ENCODE measurements around the gene GABBR1.
"Not testable (repeated sequence)": the region's sequence is repeated elsewhere in the genome, so short reads cannot be mapped to it uniquely, and the experiment has no call there.

The GABBR1 gene

DNA sequence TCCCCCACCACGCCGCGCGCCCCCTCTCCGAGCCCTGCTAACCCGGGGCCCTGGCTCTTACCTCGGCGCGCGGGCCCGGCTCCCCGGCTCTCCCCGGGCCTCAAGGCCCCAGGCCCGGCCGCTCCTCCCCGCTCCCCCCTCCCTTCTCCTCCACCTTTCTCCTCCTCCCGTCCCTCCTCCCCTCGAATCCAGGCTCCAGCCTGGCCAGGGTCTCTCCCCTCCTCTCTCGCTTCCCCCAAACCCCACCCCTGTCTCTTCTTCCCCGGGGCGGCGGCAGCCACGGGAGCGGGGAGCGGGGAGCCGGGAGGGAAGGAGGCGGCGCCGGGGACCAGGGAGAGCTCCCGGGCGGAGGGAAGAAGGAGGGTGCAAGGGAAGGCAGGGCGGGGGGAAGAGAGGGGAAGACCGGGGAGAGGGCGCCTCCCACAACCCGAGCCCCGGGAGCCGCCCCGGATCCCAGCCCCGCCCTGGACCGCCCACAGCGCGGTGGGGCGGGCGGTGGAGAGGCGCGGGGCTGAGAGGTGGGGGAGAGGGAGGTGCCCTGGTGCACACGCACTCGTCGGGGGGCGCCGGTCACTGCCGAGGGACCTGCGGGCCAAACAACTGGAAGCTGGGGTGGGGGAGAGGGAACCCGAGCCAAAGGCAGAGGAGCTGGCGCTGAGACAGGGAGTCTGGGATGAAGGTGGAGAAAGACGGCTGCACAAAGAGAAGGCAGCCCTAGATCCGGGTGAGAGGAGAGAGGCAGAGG is at the start of gene GABBR1:
Gene GABBR1, minus strand, starts transcription at position 395 of the 745 bp plus-strand sequence. CDS start 798 bp downstream, outside the sequence.
- DNase-seq = peak; percentile 84

DNA sequence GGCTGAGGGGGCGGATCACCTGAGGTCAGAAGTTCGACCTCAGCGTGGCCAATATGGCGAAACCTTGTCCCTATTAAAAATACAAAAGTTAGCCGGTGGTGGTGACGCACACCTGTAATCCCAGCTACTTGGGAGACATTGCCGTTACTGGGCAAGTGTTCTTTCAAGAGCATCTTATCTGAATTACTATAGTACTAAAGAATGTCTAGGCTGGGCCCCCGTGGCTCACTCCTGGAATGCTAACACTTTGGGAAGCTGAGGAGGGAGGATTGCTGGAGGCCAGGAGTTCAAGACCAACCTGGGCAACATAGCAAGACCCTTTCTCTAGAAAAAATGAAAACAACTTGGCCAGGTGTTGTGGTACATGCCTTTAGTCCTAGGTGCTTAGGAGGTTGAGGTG is 48.8 kb upstream of the GABBR1 start:
- no peak for DNase-seq

DNA sequence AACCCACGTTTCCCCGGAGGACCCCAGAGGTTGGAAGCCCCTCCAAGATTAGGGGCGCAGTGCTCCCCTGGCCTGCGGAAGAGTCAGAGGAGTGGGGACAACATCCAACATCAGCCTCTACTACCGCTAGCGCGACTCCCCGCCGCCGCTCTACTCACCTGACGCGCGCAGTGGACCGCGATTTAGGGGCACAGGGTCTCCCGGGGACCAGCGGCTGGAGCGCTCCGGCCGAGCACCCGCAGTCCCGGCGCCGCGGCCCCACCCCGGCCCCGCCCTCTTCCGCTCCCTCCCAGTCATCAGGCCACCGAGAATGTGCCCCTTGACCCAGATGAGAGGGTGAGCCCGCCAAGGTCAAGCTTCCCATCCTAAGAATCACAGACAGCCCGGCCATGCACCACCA is 47.9 kb upstream of the GABBR1 start, which contains the start of gene ZFP57:
Gene ZFP57, minus strand, starts transcription at position 249 of the 400 bp plus-strand sequence. CDS start 4,149 bp downstream, outside the sequence.
- no peak for DNase-seq

DNA sequence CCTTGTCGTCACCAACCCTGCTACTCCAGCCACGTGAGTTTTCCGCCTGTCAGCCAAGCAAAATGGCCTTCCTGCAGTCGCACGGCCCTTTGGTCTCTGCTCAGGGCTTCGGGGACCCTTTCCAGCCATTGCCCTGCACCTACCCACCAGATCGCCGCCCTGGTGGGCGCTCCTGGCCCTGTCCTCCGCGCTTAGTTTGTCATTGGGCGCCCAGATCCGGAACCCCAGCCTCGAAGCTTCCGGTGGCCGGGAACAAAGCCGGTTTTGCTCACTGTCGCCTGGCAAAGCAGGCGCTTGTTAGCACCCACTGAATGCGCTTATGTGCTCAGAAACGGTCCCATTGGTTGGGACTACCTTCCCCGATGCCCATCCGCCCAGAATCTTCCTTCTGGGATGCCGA is 47.4 kb upstream of the GABBR1 start:
- no peak for DNase-seq

DNA sequence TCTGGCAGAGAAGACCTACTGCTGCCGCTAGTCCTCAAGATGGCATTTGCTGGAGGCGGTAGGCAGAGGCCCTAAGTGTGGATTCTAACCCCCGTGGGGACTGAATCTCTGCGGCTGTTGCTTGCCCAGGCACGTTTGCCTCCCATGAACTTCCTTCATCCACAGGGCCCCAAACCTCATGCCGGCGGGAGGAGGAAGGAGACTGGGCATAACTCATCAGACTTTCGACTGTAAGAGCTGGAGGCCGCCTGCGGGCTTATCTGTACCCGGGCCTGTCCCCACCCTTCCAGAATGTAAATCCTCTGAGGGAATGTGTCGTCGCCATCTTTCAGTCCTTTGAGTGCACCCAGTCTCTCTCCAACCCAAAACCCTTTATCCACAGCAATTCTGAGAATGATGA is 47.0 kb upstream of the GABBR1 start:
- DNase-seq = no peak

DNA sequence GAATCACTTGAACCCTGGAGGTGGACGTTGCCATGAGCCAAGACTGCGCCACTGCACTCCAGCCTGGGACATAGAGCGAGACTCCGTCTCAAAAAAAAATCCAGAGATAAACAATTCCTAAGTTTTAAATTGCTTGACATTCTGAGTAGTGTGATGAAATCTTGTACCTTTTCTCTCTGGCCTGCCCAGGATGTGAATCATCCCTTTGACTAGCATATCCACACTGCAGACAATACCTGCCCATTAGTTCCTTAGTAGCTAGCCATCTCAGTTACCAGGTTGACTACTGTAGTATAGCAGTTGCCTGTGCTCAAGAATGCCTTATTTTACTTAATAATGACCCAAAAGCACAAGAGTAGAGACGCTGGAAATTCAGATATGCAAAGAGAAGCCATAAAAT is 45.1 kb upstream of the GABBR1 start:
- DNase-seq = no peak

DNA sequence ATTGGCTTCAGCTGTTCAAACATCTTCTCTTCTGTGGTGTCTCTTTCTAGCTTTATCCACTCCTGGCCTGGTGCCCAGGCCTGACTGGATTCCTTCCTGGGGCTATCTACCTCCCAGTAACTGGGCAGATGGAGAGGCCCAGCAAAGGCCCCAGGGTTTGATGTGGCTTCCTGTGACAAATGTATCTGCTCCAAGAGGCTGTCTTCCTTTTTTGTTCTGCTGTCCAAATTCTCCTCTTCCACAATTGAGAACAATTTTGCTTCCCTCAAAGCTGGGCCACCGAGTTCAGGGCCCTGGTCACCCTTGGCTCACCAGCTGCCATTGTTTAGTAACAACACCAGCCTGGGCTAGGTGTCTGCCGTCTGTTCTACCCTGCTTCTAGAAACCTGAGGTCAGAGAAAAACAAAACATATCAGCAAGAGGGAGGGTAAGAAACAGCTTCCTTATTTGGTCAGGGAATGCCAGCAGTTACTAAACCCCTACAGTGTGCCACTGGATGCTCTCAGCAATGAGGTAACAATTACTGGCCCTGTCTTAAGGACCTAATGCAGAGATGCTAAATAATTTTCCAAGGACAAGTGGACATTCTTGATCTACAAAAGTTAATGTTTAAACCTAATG is 44.1 kb upstream of the GABBR1 start:
- DNase-seq = no peak

DNA sequence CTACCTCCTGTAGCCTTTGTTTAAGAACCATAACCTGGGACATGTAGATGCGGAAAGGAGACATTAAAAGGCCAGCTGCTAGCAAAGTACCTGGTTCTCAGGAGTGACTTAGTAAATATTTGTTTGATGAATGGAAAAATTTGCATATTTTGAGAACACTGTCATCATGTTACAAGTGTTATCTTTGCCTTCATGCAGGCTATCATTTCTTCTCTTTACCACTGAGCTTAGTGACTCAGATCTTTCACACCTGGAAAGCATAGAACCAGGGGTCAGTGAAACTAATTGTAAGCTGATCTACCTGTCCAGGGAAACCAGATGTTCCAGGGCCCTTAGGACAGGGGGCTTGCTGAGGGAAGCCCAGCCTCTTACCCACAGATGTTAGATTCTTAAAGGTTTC is 42.6 kb upstream of the GABBR1 start:
- DNase-seq = no peak

DNA sequence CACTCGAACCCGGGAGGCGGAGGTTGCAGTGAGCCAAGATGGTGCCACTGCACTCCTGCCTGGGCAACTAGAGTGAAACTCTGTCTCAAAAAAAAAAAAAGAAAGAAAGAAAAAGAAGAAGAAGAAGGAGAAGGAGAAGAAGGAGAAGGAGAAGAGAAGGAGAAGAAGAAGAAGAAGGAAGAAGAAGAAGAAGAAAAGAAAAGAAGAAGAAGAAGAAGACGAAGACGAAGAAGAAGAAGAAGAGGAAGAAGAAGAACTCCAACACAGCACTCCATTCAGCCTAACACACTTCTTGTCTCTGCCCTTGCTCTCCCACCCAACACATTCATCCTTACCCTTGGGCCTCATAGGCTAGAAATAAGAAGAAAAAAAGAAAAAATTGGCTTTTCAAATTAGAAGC is 41.0 kb upstream of the GABBR1 start:
- DNase-seq = no peak

DNA sequence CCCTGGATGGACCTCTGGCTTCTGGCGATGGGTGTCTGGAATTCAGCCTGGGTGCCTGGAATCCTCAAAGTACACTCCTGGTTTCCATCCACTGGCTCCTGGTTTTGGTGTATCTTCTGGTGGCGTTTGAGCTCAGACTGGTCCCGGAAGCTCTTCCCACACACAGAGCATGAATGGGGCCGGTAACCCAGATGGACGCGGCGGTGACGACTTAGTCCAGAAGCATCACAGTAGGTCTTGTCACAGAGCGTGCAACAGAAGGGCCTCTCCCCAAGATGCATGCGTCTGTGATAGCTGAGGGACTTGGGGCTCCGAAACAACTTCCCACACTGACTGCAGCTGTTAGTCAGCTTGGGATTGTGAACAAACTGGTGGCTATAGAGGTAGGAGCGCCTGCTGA is 40.2 kb upstream of the GABBR1 start:
- DNase-seq = no peak

DNA sequence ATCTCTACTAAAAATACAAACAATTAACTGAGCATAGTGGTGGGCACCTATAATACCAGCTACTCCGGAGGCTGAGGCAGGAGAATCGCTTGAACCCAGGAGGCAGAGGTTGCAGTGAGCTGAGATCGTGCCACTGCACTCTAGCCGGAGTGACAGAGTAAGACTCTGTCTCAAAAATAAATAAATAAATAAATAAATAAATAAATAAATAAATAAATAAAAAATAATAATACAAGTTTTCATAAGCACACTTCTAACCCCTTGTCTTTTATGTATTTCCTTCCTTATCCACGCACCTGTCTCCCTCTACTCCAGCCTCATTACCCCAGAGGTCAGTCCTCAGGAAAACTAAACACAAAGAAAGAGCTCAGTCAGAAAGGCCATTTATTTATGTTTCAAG is 39.1 kb upstream of the GABBR1 start:
- not testable (repeated sequence) for DNase-seq

DNA sequence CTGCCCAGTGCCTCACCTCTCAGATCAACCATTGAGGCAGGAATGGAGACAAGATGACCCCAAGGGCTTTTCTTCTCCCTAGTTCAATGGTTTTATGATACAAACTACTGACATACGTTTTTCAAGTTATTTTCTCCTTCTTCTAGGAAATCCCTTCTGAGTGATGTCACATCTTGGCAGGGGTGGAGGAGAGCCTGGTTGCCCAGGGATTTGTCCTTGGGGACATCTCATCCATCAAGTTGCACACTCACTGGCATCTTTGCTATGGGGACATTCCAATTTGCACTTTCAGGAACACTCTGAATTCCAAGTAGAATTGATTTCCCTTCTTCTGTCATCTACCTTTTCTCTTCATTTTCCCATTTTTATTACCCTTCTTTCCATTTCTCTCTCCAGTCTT is 38.0 kb upstream of the GABBR1 start:
- DNase-seq = no peak

DNA sequence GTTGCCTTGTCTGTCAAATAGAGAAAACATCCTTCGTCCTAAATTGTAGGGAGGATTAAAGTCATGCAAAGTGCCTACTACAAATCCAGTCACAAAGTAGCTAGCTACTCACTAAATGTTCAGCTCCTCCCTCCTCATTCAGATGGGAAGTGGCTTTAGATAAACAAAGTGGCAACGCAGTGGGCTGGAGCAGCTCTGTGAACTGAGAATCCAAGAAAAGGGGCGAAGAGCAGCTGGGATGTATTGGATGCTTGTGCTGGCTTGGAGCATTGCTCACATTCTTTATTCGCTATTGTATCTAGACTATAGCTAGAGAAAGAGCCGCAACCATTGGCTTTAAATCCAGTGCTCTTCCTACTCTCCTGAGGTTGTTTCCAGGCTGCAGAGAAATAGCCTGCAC is 34.2 kb upstream of the GABBR1 start:
- DNase-seq = no peak

DNA sequence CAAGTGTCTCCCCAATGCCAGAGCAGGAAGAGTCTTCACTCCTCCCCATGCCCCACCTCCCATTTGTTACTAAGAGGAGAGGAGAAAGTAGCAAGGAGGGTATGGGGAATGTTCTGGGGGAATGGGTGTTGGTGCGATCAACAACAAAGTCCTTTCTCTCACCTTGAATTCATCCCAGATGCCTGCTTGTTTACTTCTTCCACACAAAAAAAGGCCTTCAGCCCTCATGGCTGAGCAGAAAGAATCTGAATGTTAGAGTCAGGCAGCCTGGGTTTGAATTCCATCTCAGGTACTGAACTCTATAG is 33.8 kb upstream of the GABBR1 start:
- DNase-seq = no peak

DNA sequence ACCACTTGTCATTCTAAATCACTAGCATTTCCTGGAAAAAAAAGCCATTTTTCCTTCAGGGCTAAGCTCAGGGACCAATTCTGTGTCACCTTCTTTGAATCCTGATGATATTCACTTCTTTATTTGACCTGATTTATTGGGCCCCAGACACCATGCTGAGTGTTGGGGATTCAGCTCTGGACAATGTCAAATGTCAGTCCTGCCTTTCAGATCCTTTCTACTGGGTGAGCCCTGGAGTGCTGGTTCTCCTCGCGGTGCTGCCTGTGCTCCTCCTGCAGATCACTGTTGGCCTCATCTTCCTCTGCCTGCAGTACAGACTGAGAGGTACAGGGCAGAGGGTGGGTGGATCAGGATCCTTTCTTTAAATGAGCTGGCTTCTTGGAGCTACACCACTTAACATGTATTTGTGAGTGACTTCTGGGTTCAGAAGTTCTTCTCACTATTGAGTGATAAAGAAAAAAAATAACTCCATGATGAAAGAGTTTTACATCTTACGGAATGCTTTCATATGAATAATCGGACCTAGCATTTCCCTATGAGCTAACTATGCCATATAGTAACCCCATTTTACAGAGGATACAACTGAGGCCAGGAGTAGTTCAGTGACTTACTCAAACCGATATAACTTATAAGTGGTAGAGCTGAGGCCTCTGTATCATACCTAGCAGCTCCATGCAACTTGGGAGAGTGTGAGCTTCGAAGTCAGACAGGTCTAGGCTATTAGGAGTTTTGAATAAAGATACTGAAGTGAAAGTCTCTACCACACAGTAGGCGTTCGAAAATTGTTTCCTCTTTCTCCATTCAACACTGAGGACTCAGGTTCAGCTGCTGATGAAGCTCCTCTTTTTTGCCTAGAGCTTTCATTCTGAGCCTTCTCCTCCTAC is 33.2 kb upstream of the GABBR1 start:
- no peak for DNase-seq

DNA sequence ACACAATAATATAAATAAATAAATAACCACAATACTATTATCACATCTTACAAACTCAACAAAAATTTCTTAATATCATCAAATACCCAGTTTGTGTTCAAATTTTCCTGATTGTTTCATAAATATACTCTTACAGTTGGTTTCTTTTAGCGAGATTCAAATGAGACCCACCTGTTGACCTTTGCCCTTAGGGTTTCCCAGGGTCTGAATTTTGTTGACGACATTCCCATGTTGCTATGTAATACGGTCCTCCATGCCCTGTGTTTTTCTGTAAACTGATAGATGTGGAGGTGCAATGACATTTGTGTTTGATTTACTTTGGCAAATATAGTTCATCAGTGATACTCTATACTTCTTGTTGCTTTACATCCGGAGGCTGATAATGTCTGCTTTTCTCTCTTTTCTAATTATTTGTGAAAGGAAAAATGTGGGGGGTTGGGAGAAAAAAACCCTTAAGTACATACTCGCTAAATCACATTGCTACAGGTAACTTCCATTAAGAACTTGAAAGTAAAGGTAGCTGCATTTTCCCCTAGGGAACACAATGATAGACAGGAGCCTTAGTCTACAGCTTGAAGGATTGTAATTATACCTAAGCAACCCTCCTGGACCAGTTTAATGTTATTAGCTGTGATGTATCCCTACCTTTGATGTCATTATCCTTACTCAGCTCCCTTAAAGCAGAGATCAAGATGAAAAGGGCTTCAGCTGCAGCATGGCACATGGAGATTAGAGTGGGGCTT is 30.5 kb upstream of the GABBR1 start:
- DNase-seq = no peak

DNA sequence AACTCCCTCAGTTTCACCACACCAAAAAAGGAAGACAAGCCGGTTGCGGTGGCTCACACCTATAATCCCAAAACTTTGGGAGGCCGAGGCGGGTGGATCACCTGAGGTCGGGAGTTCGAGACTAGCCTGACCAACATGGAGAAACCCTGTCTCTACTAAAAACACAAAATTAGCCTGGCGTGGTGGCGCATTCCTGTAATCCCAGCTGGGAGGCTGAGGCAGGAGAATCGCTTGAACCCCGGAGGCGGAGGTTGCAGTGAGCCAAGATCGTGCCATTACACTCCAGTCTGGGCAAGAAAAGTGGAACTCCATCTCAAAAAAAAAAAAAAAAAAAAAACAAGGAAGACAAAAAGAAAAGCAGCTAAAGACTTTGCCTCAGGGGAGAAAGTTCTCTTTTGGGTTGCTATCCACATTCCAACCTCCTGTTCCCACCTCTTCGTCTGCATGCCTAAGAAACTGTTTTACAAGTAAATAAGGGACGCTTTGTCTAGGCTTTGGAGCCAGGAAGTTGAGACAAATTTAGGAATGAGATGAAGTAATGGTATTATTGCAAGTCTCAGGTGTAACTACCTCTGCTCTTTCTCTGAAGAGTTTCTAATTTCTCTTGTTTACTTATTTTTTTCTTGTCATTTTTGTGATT is 28.6 kb upstream of the GABBR1 start:
- DNase-seq = not testable (repeated sequence)

DNA sequence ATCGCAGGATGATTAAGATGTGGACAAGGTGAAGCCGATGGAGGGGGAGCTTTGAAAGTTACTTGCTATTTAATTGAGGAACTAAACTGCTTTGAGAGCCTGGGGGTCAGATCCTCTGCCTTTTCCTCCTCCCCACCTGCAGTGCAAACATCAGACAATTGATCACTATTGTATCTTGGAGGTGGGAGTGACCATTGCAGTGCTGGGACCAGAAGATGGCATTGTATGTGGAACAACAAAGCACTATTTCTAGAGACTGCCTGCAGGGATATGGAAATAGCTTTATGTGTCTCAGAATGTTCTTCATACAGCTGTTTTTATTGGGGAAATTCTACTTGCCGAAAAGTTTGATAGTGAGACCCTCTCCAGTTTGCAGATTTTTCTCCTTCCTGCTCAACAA is 28.1 kb upstream of the GABBR1 start:
- DNase-seq = no peak

DNA sequence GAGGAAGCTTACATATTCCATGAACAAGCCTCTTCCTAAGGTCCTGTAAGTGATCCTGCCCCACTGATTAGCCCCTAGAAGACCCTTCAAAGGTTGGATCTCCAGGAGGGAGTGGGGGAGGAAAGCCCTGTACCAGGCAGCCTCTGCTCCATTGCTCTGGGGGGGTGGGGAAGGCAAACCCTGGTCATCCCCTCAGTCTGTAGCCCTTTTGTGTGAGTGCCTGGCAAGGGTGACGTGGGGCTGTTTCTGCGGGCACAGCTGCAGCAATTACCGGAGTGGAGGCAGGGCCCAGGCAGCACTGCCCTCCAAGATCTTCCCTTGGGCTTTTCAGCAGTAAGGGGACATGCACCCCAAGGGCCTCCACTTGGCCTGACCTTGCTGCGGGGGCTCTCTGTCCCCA is 23.8 kb upstream of the GABBR1 start, which contains the start of gene MOG:
Gene MOG, plus strand, starts transcription at position 295 of the 400 bp plus-strand sequence. CDS start 118 bp downstream, outside the sequence.
- DNase-seq = no peak

DNA sequence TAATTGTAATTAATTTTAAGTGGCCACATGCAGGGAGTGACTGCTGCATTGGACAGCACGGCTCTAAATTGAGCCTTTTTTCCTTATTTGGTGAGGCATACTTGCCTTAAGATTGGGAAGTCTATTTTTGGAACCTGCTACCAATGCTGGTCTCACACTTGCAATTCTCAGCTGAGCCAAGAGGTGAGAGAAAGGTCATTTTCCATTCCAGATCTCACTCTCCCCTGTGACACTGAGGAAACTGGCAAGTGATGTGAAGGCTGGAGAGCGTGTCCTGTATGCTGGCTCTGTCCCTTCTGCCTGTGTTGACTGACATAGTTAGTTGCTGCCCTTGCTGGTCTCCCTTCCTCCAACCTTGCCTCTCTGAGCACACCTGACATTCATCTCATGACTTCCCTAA is 23.2 kb upstream of the GABBR1 start:
- no peak for DNase-seq

DNA sequence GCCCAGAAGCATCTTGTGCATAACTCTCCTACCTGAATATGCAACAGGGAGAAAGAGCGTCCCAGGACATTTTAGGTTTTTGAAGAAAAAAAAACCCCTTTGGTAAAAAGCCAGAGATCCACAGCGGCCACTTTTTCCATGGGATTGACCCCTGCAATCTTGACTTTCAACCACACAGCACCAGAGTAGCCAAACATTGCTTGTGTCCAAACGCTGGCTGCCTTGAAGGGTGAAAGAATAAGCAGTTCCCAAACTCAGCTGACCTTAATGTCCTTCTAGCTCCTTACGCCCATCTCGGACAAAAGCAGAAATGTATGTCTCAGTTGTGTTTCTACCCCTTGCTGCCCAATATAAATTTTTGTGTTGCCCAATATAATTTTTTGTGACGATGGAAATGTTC is 22.7 kb upstream of the GABBR1 start:
- no peak for DNase-seq

DNA sequence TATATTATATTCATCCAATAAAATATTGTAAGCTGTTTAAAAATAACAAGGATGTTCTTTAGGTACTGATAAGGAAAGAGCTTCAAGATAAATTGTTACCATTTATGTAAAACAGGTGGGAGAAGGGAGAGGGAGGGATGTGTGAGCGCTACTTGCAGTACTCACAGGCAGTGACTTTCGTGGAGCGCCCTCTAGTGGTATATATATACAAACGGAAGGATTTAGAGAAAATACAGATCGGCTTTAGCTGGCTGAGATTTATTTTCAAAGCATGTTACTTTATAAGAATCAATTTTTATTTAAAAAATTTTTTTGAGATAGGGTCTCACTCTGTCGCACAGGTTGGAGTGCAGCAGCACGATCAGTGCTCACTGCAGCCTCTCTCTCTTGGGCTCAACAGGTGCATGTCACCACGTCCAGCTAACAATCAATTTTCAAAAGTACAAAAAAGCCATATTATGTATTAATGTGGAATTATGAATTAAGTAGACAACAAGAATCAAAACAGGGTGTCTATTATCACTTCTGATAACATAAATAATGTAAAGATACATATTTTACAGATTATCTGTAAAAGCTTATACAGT is 20.6 kb upstream of the GABBR1 start:
- peak; percentile 58 for DNase-seq
